K562 (cell line): ENCODE results near the gene DCUN1D3. TPM values are rescaled to one million over a fixed set of nuclear protein-coding genes. Genes with fewer than 3 reads are reported as not detected.
"Not testable (repeated sequence)": the region's sequence is repeated elsewhere in the genome, so short reads cannot be mapped to it uniquely, and the experiment has no call there.

Experiments
- ATAC-seq: fragments of 200-7000 bp; cut with Tn5 transposase; 3 replicates; pipeline ENCODE4 v1.9.1; 2020; ENCODE audit warnings: moderate library complexity
- BruUV-seq: library from RNA; stranded (reverse); fragments of 400-500 nt; replicated peaks from 2 replicates; lab custom pipeline; 2021; lab: Mats Ljungman, UMichigan
- CTCF ChIA-PET: fragments of 300-600 bp; formaldehyde crosslinking; extraction: SDS; loops from one replicate; lab custom pipeline; 2021; ENCODE audit warnings: low intra/inter-chr PET ratio; lab: Yijun Ruan, JAX
- POLR2A ChIA-PET: fragments of 300-600, 350-650 bp; sonication (Branson Sonifier 250); formaldehyde crosslinking; extraction: SDS; loops from one replicate; lab custom pipeline; 2021; ENCODE audit warnings: antibody characterized with exemption, inconsistent platforms; lab: Yijun Ruan, JAX
- DNase-seq, 4 experiments: peaks; one replicate each; pipeline versions ENCODE4 v3.0.0 to v3.0.0-alpha.2; 2011 to 2018; ENCODE audit warnings: low spot score in 3 of 4, mixed read lengths in 3 of 4; ENCODE audit errors: extremely low read depth in 1 of 4
- FAIRE-seq: peaks from 2 replicates; lab custom pipeline; 2011; peaks lifted over from hg19 to GRCh38; lab: Jason Lieb, UNC
- H2AFZ ChIP-seq: 2 replicates; pipeline ENCODE4 v1.6.0; 2011; ENCODE audit warnings: low read depth, low read length, control low read depth, inconsistent platforms
- H3K27ac ChIP-seq: fragments of 200-600 bp; 3 replicates; pipeline ENCODE4 v1.8.0; 2011; ENCODE audit warnings: low read depth, mild to moderate bottlenecking, control low read depth, inconsistent platforms, low read length, moderate library complexity, mixed read lengths; ENCODE audit errors: extremely low read depth
- H3K27me3 ChIP-seq, 2 experiments: fragments of 300-600 bp in 1 of 2; 2 replicates in 1 of 2; 3 replicates in 1 of 2; pipeline versions ENCODE4 v1.6.0 to v1.8.0; 2011; ENCODE audit warnings: inconsistent platforms in 2 of 2, low read length in 2 of 2, mild to moderate bottlenecking in 1 of 2, mixed read lengths in 1 of 2, moderate library complexity in 1 of 2; ENCODE audit not compliant: control insufficient read depth in 2 of 2, insufficient read depth in 2 of 2
- H3K36me3 ChIP-seq: fragments of 300-600 bp; 3 replicates; pipeline ENCODE4 v1.8.0; 2011; ENCODE audit warnings: mild to moderate bottlenecking, low read length, inconsistent platforms; ENCODE audit not compliant: control insufficient read depth, insufficient read depth
- H3K4me1 ChIP-seq, 2 experiments: fragments of 200-600 bp in 1 of 2; replicated peaks in 1 of 2; 2 replicates in 1 of 2; 3 replicates in 1 of 2; pipeline versions ENCODE4 v1.5.1 to v1.8.0; 2011; ENCODE audit warnings: inconsistent platforms in 2 of 2, low read length in 2 of 2, mild to moderate bottlenecking in 1 of 2, mixed read lengths in 1 of 2, moderate library complexity in 1 of 2; ENCODE audit not compliant: control insufficient read depth in 2 of 2, insufficient read depth in 2 of 2
- H3K4me2 ChIP-seq: 2 replicates; pipeline ENCODE4 v1.6.1; 2011; ENCODE audit warnings: low read length, control low read depth, inconsistent platforms, mixed read lengths; ENCODE audit not compliant: insufficient read depth
- H3K4me3 ChIP-seq: fragments of 200-600 bp; sonication (generic), shearing (Covaris generic); 2 replicates; pipeline ENCODE4 v1.5.1; 2016; ENCODE audit warnings: control low read depth, inconsistent platforms
- H3K79me2 ChIP-seq: fragments of 200-600 bp; 3 replicates; pipeline ENCODE4 v1.8.0; 2011; ENCODE audit warnings: low read length, inconsistent platforms; ENCODE audit not compliant: control insufficient read depth, insufficient read depth
- H3K9ac ChIP-seq, 2 experiments: 2 replicates each; pipeline versions ENCODE4 v1.6.0 to v1.6.1; 2011; ENCODE audit warnings: low read depth in 2 of 2, low read length in 2 of 2, control low read depth in 1 of 2, inconsistent platforms in 1 of 2, mild to moderate bottlenecking in 1 of 2, mixed read lengths in 1 of 2; ENCODE audit not compliant: insufficient read depth in 1 of 2
- H3K9me1 ChIP-seq: one replicate; pipeline ENCODE4 v1.6.0; 2011; ENCODE audit warnings: inconsistent platforms, mild to moderate bottlenecking, low read length, moderate library complexity; ENCODE audit not compliant: control insufficient read depth, insufficient read depth
- H3K9me3 ChIP-seq: replicated peaks from 2 replicates; pipeline ENCODE4 v1.5.1; 2011; ENCODE audit warnings: low read depth, low read length, inconsistent platforms; ENCODE audit not compliant: control insufficient read depth, insufficient read depth
- H4K20me1 ChIP-seq: replicated peaks from 2 replicates; pipeline ENCODE4 v1.6.1; 2011; ENCODE audit warnings: low read length, inconsistent platforms, mixed read lengths; ENCODE audit not compliant: control insufficient read depth, insufficient read depth
- DMBX1 ChIP-seq: fragments of 250-450 bp; sonication (Bioruptor Pico); IDR thresholded peaks from 2 replicates; pipeline ENCODE4 v1.8.0; 2022; ENCODE audit warnings: inconsistent platforms, mild to moderate bottlenecking, moderate library complexity, borderline replicate concordance
- OTX1 ChIP-seq: fragments of 450-650 bp; formaldehyde crosslinking; IDR thresholded peaks from 2 replicates; pipeline ENCODE4 v1.4.0; 2022; ENCODE audit warnings: mild to moderate bottlenecking
- WGBS: fragments of 100-300 bp; shearing (Covaris generic); methylation state at CpG from one replicate; pipeline ENCODE4 v1.1.6; 2016; ENCODE audit warnings: low coverage, mixed read lengths; ENCODE audit not compliant: insufficient coverage; ENCODE audit errors: missing lambda C conversion rate; 5-methylcytosine and 5-hydroxymethylcytosine counted together
- in situ Hi-C: fragments of 300-500 bp; cut with MboI; formaldehyde crosslinking; loops from 4 replicates; pipeline ENCODE4 v1.15.0; 2018; ENCODE audit warnings: inconsistent platforms, mixed read lengths
- intact Hi-C: fragments of 100-400 bp; cut with micrococcal nuclease; formaldehyde crosslinking; loops from 2 replicates; pipeline ENCODE4 v1.14.2; 2022
- polyA plus RNA-seq, 8 experiments: library from polyadenylated mRNA; depleted of rRNA in 4 of 8; stranded (reverse) in 5 of 8; unstranded in 3 of 8; fragments of >200 nt; fragmentation: Nextera tagmentation in 2 of 8; fragmentation: Illumina TruSeq in 1 of 8; extraction: Ambion mirVana in 2 of 8; extraction: Trizol in 1 of 8; gene quantifications; 2 replicates each; pipeline versions ENCODE4 v1.2.1 to v1.2.3, GENCODE V29; 2011 to 2014; ENCODE audit warnings: inconsistent platforms in 1 of 8, missing spikeins in 1 of 8
- total RNA-seq, 7 experiments: library from RNA; depleted of rRNA in 6 of 7; stranded (reverse); fragments of >200 nt in 6 of 7; fragmentation: Illumina TruSeq in 2 of 7; extraction: Trizol in 2 of 7; gene quantifications; 2 replicates each; pipeline versions ENCODE4 v1.2.1 to v1.2.3, GENCODE V29; 2011 to 2021; ENCODE audit warnings: low replicate concordance in 1 of 7
- TF ChIP-seq, protein P1 (sequence below): fragments of 450-650 bp; formaldehyde crosslinking; IDR thresholded peaks from 2 replicates; pipeline ENCODE4 v1.4.0; 2022; ENCODE audit warnings: missing genetic modification characterization

The DCUN1D3 gene
- total and polyA plus RNA-seq, 9 of the 15 experiments (the other 6 are each of a cell fraction or from before 2014, with no cell fraction given): 1.0 to 4.7 (median 2.2) TPM

DNA sequence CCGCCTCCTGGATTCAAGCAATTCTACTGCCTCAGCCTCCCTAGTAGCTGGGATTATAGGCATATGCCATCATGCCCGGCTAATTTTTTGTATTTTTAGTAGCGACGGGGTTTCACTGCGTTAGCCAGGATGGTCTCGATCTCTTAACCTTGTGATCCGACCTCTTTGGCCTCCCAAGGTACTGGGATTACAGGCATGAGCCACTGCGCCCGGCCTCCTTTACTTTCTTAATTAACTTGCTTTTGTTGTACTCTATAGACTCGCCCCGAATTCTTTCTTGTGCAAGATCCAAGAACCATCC is 45.4 kb upstream of the DCUN1D3 start:
- peak overlapping the region; percentile 81 for H3K27ac ChIP-seq
- intact Hi-C loops: loop anchor here (1.0 to 5.0 kb wide), 2 partner anchors 43 to 95 kb away; partner anchors contain the start of genes DCUN1D3 and LYRM1
- ATAC-seq, DNase-seq, in situ Hi-C loops, POLR2A ChIA-PET, H4K20me1 ChIP-seq, H3K4me2 ChIP-seq, H3K27me3 ChIP-seq, FAIRE-seq, H3K9me1 ChIP-seq, H3K9ac ChIP-seq, H3K9me3 ChIP-seq, CTCF ChIA-PET, H3K36me3 ChIP-seq, H3K4me3 ChIP-seq, H3K79me2 ChIP-seq: not testable (repeated sequence)
- peaks cover 12 to 24% of the 10 kb centered on the region in 2 experiments for H3K4me1 ChIP-seq
- TF ChIP-seq DMBX1 (CRISPR knock-in tag) (peak; percentile 52; the same call in 1 of the 2 replicates), OTX1 (CRISPR knock-in tag) (0 out of 2 replicates have a peak, but pooled peaks have one; percentile 59)
- TF ChIP-seq, protein P1, sequence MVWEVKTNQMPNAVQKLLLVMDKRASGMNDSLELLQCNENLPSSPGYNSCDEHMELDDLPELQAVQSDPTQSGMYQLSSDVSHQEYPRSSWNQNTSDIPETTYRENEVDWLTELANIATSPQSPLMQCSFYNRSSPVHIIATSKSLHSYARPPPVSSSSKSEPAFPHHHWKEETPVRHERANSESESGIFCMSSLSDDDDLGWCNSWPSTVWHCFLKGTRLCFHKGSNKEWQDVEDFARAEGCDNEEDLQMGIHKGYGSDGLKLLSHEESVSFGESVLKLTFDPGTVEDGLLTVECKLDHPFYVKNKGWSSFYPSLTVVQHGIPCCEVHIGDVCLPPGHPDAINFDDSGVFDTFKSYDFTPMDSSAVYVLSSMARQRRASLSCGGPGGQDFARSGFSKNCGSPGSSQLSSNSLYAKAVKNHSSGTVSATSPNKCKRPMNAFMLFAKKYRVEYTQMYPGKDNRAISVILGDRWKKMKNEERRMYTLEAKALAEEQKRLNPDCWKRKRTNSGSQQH (CRISPR knock-in tag): 0 out of 2 replicates have a peak, but pooled peaks have one; percentile 29
- TSS peak; percentile 81 for BruUV-seq
- 0 out of 2 replicates have a peak overlapping the region, but pooled peaks have one; percentile 52 for H2AFZ ChIP-seq
- WGBS: 77% methylated on average over 11 of the region's 11 CpGs
